GM18499 (cell line): ENCODE results near the gene ZHX3.

Experiments
- ATAC-seq: cut with Tn5 transposase; IDR thresholded peaks from one replicate; pipeline ENCODE4 v1.9.1; 2021; ENCODE audit warnings: moderate number of reproducible peaks; ENCODE audit not compliant: insufficient read depth, unreplicated experiment

ZHX3 gene

DNA sequence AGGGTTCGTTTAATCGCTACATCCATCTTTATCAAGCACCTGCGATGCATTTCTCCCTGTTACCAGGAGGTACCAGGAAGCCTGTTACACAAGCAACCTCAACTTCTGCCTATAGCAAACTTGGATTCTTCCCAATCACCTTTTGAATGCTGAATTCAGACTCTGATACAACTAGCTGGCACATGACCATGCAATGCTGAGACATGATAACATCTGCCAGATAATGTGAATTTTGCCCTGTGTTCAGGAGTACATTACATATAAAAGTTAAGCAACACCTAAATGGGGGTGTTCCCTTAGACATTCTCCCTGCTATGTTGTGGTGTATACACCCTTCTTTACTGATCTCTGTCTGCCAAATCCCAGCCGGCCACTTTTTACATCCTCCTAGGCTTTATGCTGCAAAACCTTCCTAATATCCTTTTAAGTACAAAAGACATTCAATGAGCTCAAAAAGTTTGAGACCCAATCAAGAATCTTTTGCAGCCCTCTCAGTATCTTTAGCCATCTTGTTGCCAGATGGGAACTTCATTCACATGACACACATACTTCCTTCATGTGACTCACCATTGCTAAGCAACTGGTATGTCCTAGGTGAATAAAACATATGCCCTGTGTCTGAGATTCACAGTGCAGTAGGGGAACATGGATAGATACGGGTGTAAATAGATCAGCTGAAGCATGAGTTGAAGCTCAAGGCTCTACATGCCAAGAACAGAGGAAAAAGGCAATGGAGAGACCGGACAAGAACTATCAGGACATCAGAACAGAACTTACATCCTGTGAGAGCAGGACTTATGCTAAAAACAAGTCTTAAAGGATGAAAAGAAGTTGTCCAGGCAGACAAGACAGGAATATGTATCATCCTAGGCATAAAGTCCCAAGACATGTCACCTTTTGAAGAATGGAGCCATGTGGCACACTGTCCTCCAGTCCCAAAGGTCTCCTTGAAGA is 84.3 kb downstream of the ZHX3 start:
- ATAC-seq, result no peak

DNA sequence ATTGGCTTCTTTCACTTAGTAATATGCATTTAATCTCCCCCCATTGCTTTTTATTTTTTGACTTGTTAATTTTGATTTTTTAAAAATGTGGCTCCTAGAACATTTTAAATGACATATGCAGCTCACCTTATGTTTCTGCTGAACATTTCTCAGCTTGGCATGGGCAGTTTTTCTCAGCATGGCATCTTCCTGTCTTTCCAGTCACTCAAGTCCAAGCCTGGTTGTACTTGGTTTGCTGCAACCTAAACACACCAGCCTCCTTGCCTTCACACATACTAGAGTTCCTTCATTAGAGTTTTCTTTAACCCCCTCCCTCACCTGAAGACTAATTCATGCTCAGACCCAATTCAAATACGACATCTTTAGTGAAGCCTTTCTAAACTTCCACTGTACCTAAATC is 86.4 kb downstream of the ZHX3 start:
- ATAC-seq, result no peak

DNA sequence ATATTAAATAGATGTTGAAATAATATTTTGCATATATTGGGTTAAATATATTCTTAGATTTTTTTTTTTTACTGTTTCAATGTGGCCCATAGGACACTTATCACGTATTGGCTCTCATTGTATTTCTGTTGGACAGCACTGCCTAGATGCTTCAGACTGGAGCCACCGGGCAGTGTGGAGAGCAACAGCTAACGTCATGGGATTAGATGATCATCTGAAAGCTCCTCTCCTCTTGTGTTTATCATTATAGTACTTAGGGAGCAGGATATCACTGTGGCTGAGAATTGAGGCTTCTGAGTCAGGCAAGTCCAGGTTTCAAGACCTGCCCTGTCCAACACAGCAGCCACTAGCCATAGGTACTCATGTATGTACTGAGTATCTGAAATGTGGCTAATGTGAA is 87.4 kb downstream of the ZHX3 start:
- no peak for ATAC-seq

DNA sequence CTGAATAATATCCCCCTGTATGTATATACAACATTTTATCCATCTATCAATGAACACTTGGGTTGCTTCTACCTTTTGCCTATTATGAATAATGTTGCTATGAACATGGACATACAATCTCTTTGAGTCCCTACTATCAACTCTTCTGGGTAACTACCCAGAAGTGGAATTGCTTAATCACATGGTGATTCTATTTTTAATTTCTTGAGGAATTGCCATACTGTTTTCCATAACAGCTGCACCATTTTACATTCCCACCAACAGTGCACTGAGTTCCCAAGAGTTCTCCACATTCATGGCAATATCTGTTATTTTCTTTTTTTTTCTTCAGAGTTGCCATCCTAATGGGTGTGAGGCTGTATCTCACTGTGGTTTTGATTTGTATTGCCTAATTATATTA is 88.3 kb downstream of the ZHX3 start:
- no peak for ATAC-seq

DNA sequence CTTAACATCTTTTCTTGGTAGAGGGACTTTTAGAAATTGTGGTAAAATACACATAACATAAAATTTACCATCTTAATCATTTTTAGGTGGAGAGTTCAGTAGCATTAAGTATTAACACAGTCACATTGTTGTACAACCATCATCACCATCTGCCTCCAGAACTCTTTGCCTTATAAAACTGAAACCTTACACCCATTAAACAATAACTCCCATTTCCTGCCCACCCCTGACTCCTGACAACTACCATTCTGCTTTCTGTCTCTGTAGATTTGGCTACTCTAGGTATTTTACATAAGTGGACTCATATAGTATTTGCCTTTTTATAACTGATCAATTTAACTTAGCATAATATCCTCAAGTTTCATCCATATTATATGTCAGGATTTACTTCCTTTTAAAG is 88.7 kb downstream of the ZHX3 start:
- no peak for ATAC-seq

DNA sequence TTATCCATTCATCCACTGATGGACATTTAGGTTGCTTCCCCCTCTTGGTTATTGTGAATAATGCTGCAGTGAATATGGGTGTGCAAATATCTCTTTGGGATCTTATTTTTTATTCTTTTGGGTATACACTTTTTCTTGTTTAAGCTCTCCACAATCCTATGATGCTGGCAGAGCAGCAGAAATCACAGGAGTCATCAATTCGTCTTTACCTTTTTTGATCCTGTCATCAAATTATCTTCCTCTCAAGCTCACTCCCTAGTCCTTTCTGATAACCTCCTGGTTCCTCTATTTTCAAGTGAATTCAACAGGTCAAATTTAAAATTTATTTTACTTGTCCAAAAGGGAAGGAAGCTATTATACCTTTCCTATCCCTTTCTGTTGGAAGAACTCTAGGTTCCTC is 91.1 kb downstream of the ZHX3 start:
- no peak for ATAC-seq

DNA sequence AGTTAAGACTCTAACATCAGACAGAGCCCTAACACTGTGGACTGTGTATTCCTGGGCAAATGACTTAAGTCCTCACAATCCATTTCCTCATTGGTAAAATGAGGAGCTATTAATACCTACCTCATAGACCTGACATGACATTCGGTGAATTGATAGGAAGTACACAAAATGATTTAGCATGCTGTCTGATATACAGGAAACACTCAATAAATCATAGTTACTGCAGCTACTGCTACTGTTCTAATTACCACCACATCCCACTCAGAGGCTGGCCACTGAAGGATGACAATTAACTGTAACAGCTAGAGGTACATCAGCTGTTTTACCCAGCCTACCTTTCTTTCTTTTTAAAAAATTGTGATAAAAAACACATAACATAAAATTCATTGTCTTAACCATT is 92.4 kb downstream of the ZHX3 start:
- no peak for ATAC-seq

DNA sequence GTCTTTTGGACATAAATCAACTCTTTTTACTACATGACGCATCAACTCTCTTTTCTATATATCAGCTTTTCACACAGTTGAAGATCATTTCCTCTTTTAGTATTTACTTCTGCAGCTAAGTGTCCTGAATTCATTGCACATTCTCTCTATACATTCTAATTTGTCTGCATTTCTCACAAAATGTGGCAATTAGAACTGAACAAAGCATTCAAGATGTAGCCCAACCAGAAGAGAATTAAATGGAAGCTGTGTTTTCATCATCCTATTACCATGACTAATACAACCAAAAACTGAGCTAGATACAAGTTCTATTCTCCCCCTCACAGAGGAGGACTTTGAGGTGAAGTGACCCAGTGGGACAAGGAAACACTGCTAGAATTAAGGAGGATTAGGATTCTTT is 93.2 kb downstream of the ZHX3 start:
- no peak for ATAC-seq

DNA sequence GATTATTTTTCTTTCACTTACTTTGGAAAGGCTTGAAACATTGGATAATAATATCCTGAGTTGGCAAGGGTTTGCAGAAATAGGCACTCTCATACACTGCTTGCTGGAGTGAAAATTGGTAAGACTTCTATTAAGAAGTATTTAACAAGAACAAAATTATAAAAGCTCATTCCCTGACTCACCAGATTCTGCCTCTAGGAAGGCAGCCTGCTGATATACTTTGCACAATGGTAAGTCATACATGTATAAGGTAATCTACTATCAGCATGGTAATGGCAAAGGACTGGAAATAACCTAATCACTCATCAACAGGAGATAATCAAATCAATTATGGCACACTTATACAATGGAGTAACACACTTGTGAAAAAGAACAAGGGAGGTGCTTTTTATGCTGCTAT is 94.4 kb downstream of the ZHX3 start:
- no peak for ATAC-seq

DNA sequence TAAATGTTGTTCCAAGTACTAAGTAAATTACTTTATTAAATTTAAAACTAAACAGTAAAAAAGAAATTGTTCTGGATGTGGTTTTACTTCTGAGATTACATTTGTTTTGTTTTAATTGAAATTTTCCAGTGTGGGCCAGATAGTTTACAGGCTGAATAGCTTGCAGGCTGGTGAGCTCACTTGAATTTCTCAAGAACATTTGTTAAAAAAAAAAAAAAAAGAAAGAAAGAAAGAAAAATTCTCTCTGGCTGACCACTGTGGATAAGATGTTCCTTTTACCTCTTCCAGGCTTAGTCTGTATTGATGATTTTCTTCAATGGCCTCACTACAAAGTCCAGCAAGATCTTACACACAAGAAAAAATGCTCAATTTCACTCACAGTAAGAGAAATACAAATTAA is 94.8 kb downstream of the ZHX3 start:
- no peak for ATAC-seq

DNA sequence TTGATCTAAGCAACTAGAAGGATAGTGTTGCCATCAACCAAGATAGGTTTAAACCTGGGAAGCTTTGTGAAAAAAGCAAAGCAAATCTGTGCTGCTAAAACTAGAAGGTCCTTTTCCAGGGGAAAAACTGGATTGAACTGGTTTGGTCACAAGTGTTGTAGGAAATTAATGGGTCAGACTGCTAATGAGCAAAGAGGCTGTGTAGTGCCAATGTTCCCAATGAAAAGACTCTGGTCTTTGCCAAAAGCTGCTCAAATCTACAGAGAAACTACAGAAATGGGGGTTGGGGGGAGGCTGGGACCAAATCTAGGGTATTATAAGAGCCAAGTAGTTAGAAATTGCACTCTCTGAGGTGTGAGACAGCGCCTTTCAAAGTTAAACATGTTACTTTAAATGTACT is 95.2 kb downstream of the ZHX3 start:
- no peak for ATAC-seq

DNA sequence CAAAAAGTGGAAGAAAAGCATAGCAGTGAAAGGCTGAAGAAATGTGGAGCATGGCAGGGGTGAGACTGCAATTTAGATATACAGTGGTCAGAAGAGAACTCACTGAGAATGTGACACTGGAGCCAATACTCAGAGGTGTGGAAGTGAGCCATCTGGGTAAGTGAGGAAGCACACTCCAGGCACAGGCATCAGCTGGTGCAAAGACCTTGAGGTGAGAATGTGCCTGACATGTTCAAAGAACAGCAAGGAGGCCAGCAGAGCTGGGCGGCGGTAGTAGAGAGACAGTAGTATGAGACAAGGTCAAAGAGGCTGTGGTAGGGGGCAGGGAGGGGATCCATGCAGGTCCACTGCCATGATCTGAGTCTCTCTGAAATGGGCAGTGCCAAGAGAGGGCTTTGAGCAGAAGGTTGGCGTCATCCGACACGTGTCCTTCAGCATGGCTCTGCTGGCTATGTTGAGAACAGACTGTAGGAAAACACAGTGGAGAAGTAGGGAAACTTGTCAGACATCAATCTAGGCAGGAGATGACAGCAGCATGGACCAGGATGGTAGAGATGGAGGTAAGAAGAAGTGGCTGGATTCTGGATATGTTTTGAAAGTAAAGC is 95.8 kb downstream of the ZHX3 start:
- no peak for ATAC-seq

DNA sequence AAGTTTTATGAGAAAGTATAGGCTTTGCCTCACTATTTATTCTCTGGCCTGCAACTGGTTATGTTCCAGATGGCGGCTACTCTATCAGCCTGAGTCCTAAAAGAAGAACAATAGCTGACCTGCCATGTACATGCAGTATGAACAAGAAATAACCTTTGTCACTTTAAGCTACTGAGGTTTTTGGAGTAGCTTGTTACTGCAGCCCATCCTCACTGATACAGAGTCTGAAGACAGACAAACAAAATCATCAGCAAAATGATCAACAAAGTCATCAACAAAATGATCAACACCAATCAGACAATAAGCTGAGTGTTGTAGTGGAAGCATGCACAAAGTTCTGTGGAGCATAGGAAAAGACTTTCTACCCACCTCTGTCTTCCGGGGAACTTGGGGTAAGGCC is 97.7 kb downstream of the ZHX3 start:
- ATAC-seq, result no peak

DNA sequence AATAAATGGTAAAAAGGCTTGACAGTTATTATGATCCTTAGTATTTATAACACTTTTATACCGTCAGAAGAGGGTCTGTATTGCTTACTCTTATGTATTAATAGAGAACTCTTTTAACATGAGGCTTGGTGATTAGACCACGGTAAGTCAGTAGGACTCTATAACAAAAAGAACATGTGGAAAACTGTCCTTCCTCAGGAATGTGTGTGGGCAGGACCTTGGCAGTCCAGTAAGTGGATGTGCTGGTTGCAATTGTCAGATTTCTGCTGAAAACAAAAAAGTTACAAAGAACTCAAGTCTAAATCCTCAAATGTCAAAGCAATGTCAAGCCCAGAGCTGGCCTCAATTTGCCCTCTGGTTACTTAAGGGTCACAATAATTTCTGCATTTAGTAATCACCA is 99.1 kb downstream of the ZHX3 start:
- ATAC-seq, result no peak

DNA sequence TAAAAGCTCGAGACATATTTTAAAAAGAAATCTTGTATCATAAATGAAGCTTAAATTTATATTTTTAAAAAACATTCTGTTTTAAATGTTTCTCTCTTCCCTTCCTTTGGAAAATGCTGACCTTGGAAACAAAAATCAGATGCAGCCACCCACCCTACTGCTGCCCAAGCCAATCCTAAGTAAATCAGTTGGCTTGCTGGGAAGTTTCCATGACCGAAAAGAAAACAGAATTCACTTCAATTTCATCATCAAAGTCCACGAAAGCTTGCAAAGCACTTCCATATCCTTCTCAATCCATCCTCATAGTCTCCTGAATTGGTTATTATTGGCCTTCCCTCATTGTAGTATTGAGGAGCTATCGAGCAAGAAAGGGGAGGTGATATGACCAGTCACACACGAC is 100.1 kb downstream of the ZHX3 start:
- no peak for ATAC-seq

DNA sequence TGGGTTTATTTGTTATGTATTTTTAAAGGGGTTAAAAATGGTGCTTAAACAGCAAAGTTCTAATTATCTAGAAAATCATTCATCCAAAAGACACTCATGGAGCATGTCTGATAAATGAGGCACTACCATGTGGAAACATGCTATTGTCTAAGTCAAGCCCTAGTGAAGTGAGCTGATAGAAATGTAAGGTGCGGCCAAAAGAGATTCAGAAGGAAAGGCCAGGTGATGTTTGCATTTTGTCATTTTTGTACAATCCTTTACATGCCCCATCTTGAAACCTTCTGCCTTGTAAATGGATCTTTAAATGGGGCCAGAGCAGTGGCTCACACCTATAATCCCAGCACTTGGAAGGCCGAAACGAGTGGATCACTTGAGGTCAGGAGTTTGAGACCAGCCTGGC is 102.9 kb downstream of the ZHX3 start:
- no peak for ATAC-seq

DNA sequence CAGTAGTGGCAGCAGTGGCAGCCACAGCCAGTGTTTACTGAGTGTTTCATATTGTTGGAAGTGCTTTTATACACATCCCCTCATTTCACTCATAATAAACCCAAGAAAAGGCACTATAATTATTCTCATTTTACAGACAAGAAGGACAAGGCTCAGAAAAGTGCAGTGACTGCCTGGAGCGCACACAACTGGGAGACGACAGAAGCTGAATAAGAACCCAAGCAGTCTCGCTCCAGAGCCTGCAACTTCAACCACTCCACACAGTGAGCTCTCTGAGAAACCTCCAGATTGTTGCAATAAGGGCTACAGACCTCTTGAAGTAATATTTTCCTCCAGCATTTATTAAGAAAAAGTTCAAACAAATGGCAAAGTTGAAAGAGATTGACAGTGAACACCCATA is 103.3 kb downstream of the ZHX3 start:
- ATAC-seq, result no peak

DNA sequence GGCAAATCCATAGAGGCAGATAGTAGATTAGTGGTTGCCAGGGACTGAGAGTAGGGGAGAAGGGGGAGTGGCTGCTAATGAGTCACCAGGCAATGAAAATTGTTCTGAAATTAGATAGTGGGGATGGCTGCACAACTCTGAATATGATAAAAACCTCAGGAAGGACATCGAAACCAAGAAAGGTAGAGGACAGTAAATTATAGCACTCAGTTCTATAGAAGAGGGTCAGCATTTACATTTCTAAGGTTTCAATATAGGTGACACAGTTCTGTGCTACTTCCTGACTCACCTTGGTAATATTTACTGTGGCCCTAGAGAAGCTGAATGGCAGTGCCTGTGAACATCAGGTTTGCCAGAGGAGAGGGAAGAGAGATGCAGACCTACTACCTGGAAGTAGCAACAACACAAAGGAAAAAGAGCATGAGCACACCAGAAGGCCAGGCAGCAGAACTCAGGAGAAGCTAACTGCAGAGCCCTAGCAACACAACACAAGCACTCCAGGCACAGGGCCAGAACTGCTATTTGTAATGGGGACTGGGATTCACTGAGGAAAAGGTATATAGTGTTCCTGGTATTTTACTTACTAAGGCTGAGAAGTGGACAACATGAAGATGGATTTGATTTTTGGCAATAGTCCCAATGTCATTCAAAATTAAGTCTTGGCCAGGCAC is 104.2 kb downstream of the ZHX3 start:
- ATAC-seq, result no peak

DNA sequence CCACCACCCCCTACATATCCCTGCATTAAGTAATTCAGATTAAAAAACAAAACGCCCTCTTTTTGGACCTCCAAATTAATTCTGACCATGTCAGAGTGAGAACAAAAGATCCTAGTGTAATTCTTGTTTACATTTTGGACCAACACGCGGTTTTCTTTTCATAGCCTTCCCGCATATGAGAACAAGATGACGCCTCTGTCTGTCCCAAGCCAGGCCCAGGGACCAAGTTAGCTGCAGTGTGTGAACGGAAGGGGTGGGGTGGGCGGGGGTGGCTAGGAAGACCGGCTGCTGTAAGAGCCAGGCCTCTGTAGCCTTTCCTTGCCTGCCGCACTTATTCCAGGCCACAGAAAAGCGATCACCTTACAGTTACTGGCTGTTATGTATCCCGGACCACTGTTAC is 112.2 kb downstream of the ZHX3 start:
- no peak for ATAC-seq

DNA sequence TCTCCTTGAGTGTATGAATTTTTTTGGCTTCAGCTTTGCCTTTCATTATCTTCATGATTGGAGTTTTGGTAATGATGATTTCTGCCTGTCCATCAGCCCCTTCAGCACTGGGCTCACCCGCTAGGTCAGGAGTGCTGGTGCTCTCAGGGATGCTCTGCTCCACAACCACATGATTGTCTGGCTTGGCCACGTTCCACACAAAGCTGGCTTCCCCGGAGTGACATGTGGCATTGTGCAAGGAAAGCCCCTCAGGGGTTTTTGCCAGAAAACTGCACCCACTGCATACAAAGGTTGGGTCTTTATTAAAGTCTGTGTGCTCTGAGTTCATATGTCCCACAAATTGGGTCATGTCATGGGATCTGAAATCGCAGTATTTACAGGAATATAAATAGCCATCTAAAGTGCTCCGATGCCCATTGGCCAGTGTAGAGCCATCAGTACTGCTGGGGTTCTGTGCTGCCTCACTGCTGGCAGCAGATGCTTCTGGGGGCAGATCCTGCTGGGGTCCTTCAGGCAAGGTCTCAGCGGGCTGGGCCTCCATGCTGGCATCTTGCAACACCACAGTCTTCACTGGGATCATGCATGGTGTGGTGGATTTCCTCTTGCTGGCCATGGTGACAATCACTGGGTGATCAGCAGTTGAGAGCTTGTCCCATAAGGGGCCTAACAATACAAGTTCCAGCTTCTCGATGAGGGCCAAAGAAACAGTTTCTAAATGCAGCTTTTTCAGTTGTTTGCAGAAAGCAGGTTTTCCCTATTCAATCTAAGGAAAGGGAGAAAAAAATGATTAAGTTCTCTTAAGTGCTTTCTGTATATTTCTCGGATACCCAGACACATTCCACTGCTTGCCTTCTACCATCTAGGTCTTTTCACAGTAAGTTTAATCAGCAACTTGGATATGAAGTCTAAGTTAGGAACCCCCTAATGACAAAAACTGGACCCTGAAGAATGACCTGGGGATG is 112.9 kb downstream of the ZHX3 start:
- no peak for ATAC-seq
